Stimulated activated CD4-positive, alpha-beta T cell treated with anti-CD3 and anti-CD28 coated beads, Interleukin-4, amount 100 ng/mL, for 24 hours (primary cell): ENCODE data around the gene FAM118A.
"Not testable (repeated sequence)": the region's sequence is repeated elsewhere in the genome, so short reads cannot be mapped to it uniquely, and the experiment has no call there.

Experiments used
- DNase-seq: peaks from one replicate; pipeline ENCODE4 v3.0.0-alpha.2; 2020

FAM118A gene

GRCh38 chr22:45309422-45310227 is at the start of gene FAM118A:
Gene FAM118A (plus strand): TSS chr22:45309934. CDS start chr22:45322380, 12,446 bp downstream.
- peak; percentile 95 for DNase-seq

- DNase-seq, result not testable (repeated sequence)
Observed at GRCh38 chr22:45260395-45260759, 49.4 kb upstream of the FAM118A start.

- DNase-seq, result no peak
Observed at GRCh38 chr22:45261407-45262088, 48.2 kb upstream of the FAM118A start.

GRCh38 chr22:45262195-45262930 is 47.4 kb upstream of the FAM118A start:
- no peak for DNase-seq

GRCh38 chr22:45262931-45263462 is 46.7 kb upstream of the FAM118A start:
- DNase-seq, result no peak

- DNase-seq, result no peak
Observed at GRCh38 chr22:45263463-45264269, 46.1 kb upstream of the FAM118A start.

- no peak for DNase-seq
Observed at GRCh38 chr22:45265535-45265934, 44.2 kb upstream of the FAM118A start.

- no peak for DNase-seq
Observed at GRCh38 chr22:45268167-45268957, 41.4 kb upstream of the FAM118A start.

- DNase-seq, result peak; percentile 85
Observed at GRCh38 chr22:45268958-45269844, 40.5 kb upstream of the FAM118A start.

- no peak for DNase-seq
Observed at GRCh38 chr22:45270095-45271020, 39.4 kb upstream of the FAM118A start.

- DNase-seq, result no peak
Observed at GRCh38 chr22:45271667-45272201, 38.0 kb upstream of the FAM118A start.

GRCh38 chr22:45272498-45272897 is 37.2 kb upstream of the FAM118A start:
- DNase-seq, result no peak

- no peak for DNase-seq
Observed at GRCh38 chr22:45273452-45274075, 36.2 kb upstream of the FAM118A start.

- no peak for DNase-seq
Observed at GRCh38 chr22:45276507-45277105, 33.1 kb upstream of the FAM118A start.

GRCh38 chr22:45277720-45278119 is 32.0 kb upstream of the FAM118A start:
- not testable (repeated sequence) for DNase-seq

GRCh38 chr22:45278125-45278524 is 31.6 kb upstream of the FAM118A start:
- no peak for DNase-seq

- no peak for DNase-seq
Observed at GRCh38 chr22:45280587-45280980, 29.1 kb upstream of the FAM118A start.

- no peak for DNase-seq
Observed at GRCh38 chr22:45281010-45281409, 28.7 kb upstream of the FAM118A start.
